Progenitor cell of endocrine pancreas (in vitro differentiated cells): Measurements from ENCODE around the gene KCTD4. TPM values are rescaled to one million over a fixed set of nuclear protein-coding genes. Genes with fewer than 3 reads are reported as not detected.
A peak's percentile ranks its signal among the peaks of the same experiment; 100 is the strongest.

Experiments
- DNase-seq: peaks from one replicate; pipeline ENCODE4 v3.0.0; 2021; ENCODE audit warnings: low spot score; ENCODE audit not compliant: unreplicated experiment
- H3K27ac Mint-ChIP-seq: 2 replicates; pipeline ENCODE4 v1.8.0; 2021; ENCODE audit warnings: mild to moderate bottlenecking, moderate library complexity, mixed read lengths
- H3K27me3 Mint-ChIP-seq: 2 replicates; pipeline ENCODE4 v1.8.0; 2021; ENCODE audit warnings: mixed read lengths
- H3K36me3 Mint-ChIP-seq: 2 replicates; pipeline ENCODE4 v1.8.0; 2022; ENCODE audit warnings: mixed read lengths; ENCODE audit not compliant: insufficient read depth
- H3K4me1 Mint-ChIP-seq: 2 replicates; pipeline ENCODE4 v1.8.0; 2021; ENCODE audit warnings: low read depth, mixed read lengths
- H3K4me3 Mint-ChIP-seq: 2 replicates; pipeline ENCODE4 v1.8.0; 2021; ENCODE audit warnings: low read depth, mild to moderate bottlenecking, moderate library complexity, mixed read lengths
- H3K9me3 Mint-ChIP-seq: 2 replicates; pipeline ENCODE4 v1.8.0; 2021; ENCODE audit warnings: low read depth, mixed read lengths
- CTCF ChIP-seq: fragments of 200-600 bp; sonication (generic); IDR thresholded peaks from one replicate; pipeline ENCODE4 v1.5.0; 2021; ENCODE audit warnings: antibody characterized with exemption, mild to moderate bottlenecking; ENCODE audit not compliant: unreplicated experiment
- total RNA-seq: library from RNA; stranded (reverse); gene quantifications from 2 replicates; pipeline ENCODE4 v1.2.1, GENCODE V29; 2021

The KCTD4 gene
- total RNA-seq, 1 donor from 2014 or later, result not detected

GRCh38 chr13:45218689-45219088, 17.8 kb upstream of the KCTD4 start:
- Mint-ChIP-seq H3K9me3 (peaks cover 2% of the 10 kb centered on the region), H3K36me3 (peaks cover 5% of the 10 kb centered on the region), H3K27ac (peak overlapping the region; percentile 62), H3K4me3 (no peak overlapping the region), H3K27me3 (no peaks in the 10 kb centered on the region), H3K4me1 (peaks cover 16% of the 10 kb centered on the region)
- TF ChIP-seq CTCF, result no peak
- no peak for DNase-seq

- Mint-ChIP-seq H3K4me3 (no peak overlapping the region), H3K27me3 (no peaks in the 10 kb centered on the region), H3K4me1 (peaks cover 16% of the 10 kb centered on the region), H3K27ac (peak overlapping the region; percentile 60), H3K36me3 (peaks cover 5% of the 10 kb centered on the region), H3K9me3 (peaks cover 2% of the 10 kb centered on the region)
- TF ChIP-seq CTCF, result no peak
- no peak for DNase-seq
Measured at GRCh38 chr13:45216193-45216592, 15.3 kb upstream of the KCTD4 start.

GRCh38 chr13:45215392-45216077, 14.7 kb upstream of the KCTD4 start:
- TF ChIP-seq CTCF, result no peak
- H3K27ac Mint-ChIP-seq, result no peak overlapping the region
- H3K36me3 Mint-ChIP-seq, result peaks cover 8% of the 10 kb centered on the region

GRCh38 chr13:45209229-45209628, 8.4 kb upstream of the KCTD4 start:
- Mint-ChIP-seq H3K4me3 (no peak overlapping the region), H3K9me3 (no peaks in the 10 kb centered on the region), H3K4me1 (no peaks in the 10 kb centered on the region), H3K36me3 (peaks cover 9% of the 10 kb centered on the region), H3K27ac (no peak overlapping the region), H3K27me3 (no peaks in the 10 kb centered on the region)
- no peak for TF ChIP-seq CTCF
- no peak for DNase-seq

More at GRCh38 chr13:45215392-45216077, 14.7 kb upstream of the KCTD4 start:
- Mint-ChIP-seq H3K4me1 (peaks cover 16% of the 10 kb centered on the region), H3K4me3 (no peak overlapping the region), H3K9me3 (peaks cover 2% of the 10 kb centered on the region), H3K27me3 (no peaks in the 10 kb centered on the region)
- DNase-seq, result no peak

GRCh38 chr13:45208132-45208531, 7.3 kb upstream of the KCTD4 start:
- Mint-ChIP-seq H3K4me1 (no peaks in the 10 kb centered on the region), H3K4me3 (no peak overlapping the region)

More at GRCh38 chr13:45208132-45208531, 7.3 kb upstream of the KCTD4 start:
- no peak for TF ChIP-seq CTCF
- H3K9me3 Mint-ChIP-seq, result no peaks in the 10 kb centered on the region
- peaks cover 9% of the 10 kb centered on the region for H3K36me3 Mint-ChIP-seq
- no peaks in the 10 kb centered on the region for H3K27me3 Mint-ChIP-seq
- H3K27ac Mint-ChIP-seq, result no peak overlapping the region
- no peak for DNase-seq
